CD4-positive, CD25-positive, alpha-beta regulatory T cell (primary cell): ENCODE measurements around the gene RAP2B. TPM values are rescaled to one million over a fixed set of nuclear protein-coding genes. Genes with fewer than 3 reads are reported as not detected.
"Not testable (repeated sequence)": the region's sequence is repeated elsewhere in the genome, so short reads cannot be mapped to it uniquely, and the experiment has no call there.

ENCODE experiments used
- ATAC-seq, 2 donors: fragments of 150-1000 bp; cut with Tn5 transposase; one replicate each; pipeline ENCODE4 v1.10.0; 2021; ENCODE audit warnings: low read depth in 2 of 2, moderate number of reproducible peaks in 2 of 2, moderate library complexity in 1 of 2
- DNase-seq, 3 donors: peaks; one replicate each; pipeline versions ENCODE4 v3.0.0 to v3.0.0-alpha.2; 2012 to 2022; ENCODE audit warnings: mixed read lengths in 1 of 3
- H3K27ac ChIP-seq: one replicate; pipeline ENCODE4 v1.7.0; 2013; ENCODE audit warnings: mild to moderate bottlenecking, low read length; ENCODE audit not compliant: insufficient read depth, poor library complexity, severe bottlenecking
- H3K27me3 ChIP-seq: one replicate; pipeline ENCODE4 v1.7.0; 2013; ENCODE audit warnings: low read length; ENCODE audit not compliant: control insufficient read depth, insufficient read depth
- H3K36me3 ChIP-seq: one replicate; pipeline ENCODE4 v1.7.0; 2013; ENCODE audit warnings: mild to moderate bottlenecking, low read length, moderate library complexity; ENCODE audit not compliant: control insufficient read depth, insufficient read depth
- H3K4me1 ChIP-seq: 2 replicates; pipeline ENCODE4 v1.7.0; 2013; ENCODE audit warnings: mild to moderate bottlenecking, low read length; ENCODE audit not compliant: insufficient read depth, control insufficient read depth, poor library complexity, severe bottlenecking
- H3K4me3 ChIP-seq: one replicate; pipeline ENCODE4 v1.7.0; 2013; ENCODE audit warnings: low read depth, mild to moderate bottlenecking, low read length, moderate library complexity
- H3K9me3 ChIP-seq, 2 experiments: 1 replicate in 1 of 2; 2 replicates in 1 of 2; pipeline ENCODE4 v1.7.0; 2013; ENCODE audit warnings: low read length in 2 of 2, mild to moderate bottlenecking in 1 of 2, moderate library complexity in 1 of 2; ENCODE audit not compliant: control insufficient read depth in 2 of 2
- H3K27ac Mint-ChIP-seq, 3 donors: one replicate each; pipeline ENCODE4 v1.8.0; 2020 to 2022; ENCODE audit warnings: mild to moderate bottlenecking in 3 of 3, mixed read lengths in 3 of 3, moderate library complexity in 2 of 3
- H3K27me3 Mint-ChIP-seq: one replicate; pipeline ENCODE4 v1.8.0; 2022; ENCODE audit warnings: mild to moderate bottlenecking, mixed read lengths
- H3K36me3 Mint-ChIP-seq: one replicate; pipeline ENCODE4 v1.8.0; 2020; ENCODE audit warnings: mixed read lengths
- H3K4me1 Mint-ChIP-seq, 4 donors: one replicate each; pipeline ENCODE4 v1.8.0; 2020 to 2022; ENCODE audit warnings: mixed read lengths in 4 of 4, mild to moderate bottlenecking in 1 of 4
- H3K4me3 Mint-ChIP-seq, 4 donors: one replicate each; pipeline ENCODE4 v1.8.0; 2020 to 2022; ENCODE audit warnings: mild to moderate bottlenecking in 4 of 4, mixed read lengths in 4 of 4, moderate library complexity in 3 of 4
- H3K9me3 Mint-ChIP-seq, 7 donors: one replicate each; pipeline ENCODE4 v1.8.0; 2020 to 2022; ENCODE audit warnings: mixed read lengths in 7 of 7, mild to moderate bottlenecking in 3 of 7, moderate library complexity in 2 of 7
- polyA plus RNA-seq, 4 donors: library from polyadenylated mRNA; unstranded; fragments of 300-500 nt; fragmentation: Illumina TruSeq; gene quantifications; one replicate each; pipeline ENCODE4 v1.2.3, GENCODE V29; 2021
- total RNA-seq: library from RNA; stranded (reverse); gene quantifications from one replicate; pipeline ENCODE4 v1.2.3, GENCODE V29; 2022

Gene RAP2B
- total and polyA plus RNA-seq, 5 donors from 2014 or later = 17.3 to 19.9 (median 18.8) TPM

GRCh38 chr3:153182501-153183293 is 20.7 kb downstream of the RAP2B start:
- peaks cover 5 to 20% (median 13%) of the 10 kb centered on the region in 4 donors for H3K4me1 Mint-ChIP-seq
- H3K9me3 Mint-ChIP-seq = no peaks in the 10 kb centered on the region
- H3K27me3 ChIP-seq = no peaks in the 10 kb centered on the region
- peaks cover 5% of the 10 kb centered on the region for H3K27me3 Mint-ChIP-seq
- H3K4me3 ChIP-seq = no peak overlapping the region
- DNase-seq (no peak), ATAC-seq (no peak)
- no peaks in the 10 kb centered on the region for H3K36me3 ChIP-seq
- H3K27ac ChIP-seq = no peak overlapping the region
- no peaks in the 10 kb centered on the region for H3K36me3 Mint-ChIP-seq
- peak overlapping the region in 1 of 3 donors; percentile 22 for H3K27ac Mint-ChIP-seq
- H3K4me1 ChIP-seq = no peaks in the 10 kb centered on the region
- no peaks in the 10 kb centered on the region for H3K9me3 ChIP-seq
- H3K4me3 Mint-ChIP-seq = no peak overlapping the region

- Histone ChIP-seq H3K4me1 (no peaks in the 10 kb centered on the region), H3K27me3 (no peaks in the 10 kb centered on the region), H3K4me3 (no peak overlapping the region), H3K9me3 (no peaks in the 10 kb centered on the region), H3K36me3 (no peaks in the 10 kb centered on the region), H3K27ac (no peak overlapping the region)
- Mint-ChIP-seq H3K4me1 (peaks cover 0 to 5% (median 2%) of the 10 kb centered on the region in 4 donors), H3K27me3 (no peaks in the 10 kb centered on the region), H3K4me3 (no peak overlapping the region), H3K27ac (no peak overlapping the region), H3K9me3 (no peaks in the 10 kb centered on the region), H3K36me3 (no peaks in the 10 kb centered on the region)
- ATAC-seq = no peak
- no peak for DNase-seq
These were observed 28.9 kb downstream of the RAP2B start for GRCh38 chr3:153190923-153191322.

- Mint-ChIP-seq H3K4me3 (no peak overlapping the region), H3K9me3 (no peaks in the 10 kb centered on the region), H3K4me1 (peaks cover 0 to 9% (median 2%) of the 10 kb centered on the region in 4 donors), H3K27ac (no peak overlapping the region), H3K27me3 (no peaks in the 10 kb centered on the region), H3K36me3 (no peaks in the 10 kb centered on the region)
- no peak overlapping the region for H3K4me3 ChIP-seq
- no peak overlapping the region for H3K27ac ChIP-seq
- H3K36me3 ChIP-seq = no peaks in the 10 kb centered on the region
- DNase-seq (no peak), ATAC-seq (no peak)
- no peaks in the 10 kb centered on the region for H3K27me3 ChIP-seq
- no peaks in the 10 kb centered on the region for H3K4me1 ChIP-seq
- no peaks in the 10 kb centered on the region for H3K9me3 ChIP-seq
These were observed 30.3 kb downstream of the RAP2B start for GRCh38 chr3:153192327-153192726.

GRCh38 chr3:153193786-153194476 is 31.9 kb downstream of the RAP2B start:
- peak overlapping the region in 1 of 3 donors; percentile 78 for H3K27ac Mint-ChIP-seq
- ATAC-seq, H3K27me3 ChIP-seq: not testable (repeated sequence)

GRCh38 chr3:153195349-153195879 is 33.4 kb downstream of the RAP2B start:
- no peaks in the 10 kb centered on the region for H3K9me3 ChIP-seq
- DNase-seq = no peak
- H3K27ac ChIP-seq = no peak overlapping the region
- Mint-ChIP-seq H3K4me1 (peaks cover 0 to 11% (median 3%) of the 10 kb centered on the region in 4 donors), H3K27ac (no peak overlapping the region), H3K36me3 (no peaks in the 10 kb centered on the region), H3K27me3 (no peaks in the 10 kb centered on the region), H3K4me3 (no peak overlapping the region), H3K9me3 (no peaks in the 10 kb centered on the region)
- no peaks in the 10 kb centered on the region for H3K4me1 ChIP-seq
- H3K36me3 ChIP-seq = no peaks in the 10 kb centered on the region
- no peak for ATAC-seq
- no peak overlapping the region for H3K4me3 ChIP-seq
- H3K27me3 ChIP-seq = no peaks in the 10 kb centered on the region

More at GRCh38 chr3:153193786-153194476, 31.9 kb downstream of the RAP2B start:
- not testable (repeated sequence) for H3K36me3 Mint-ChIP-seq, H3K4me3 Mint-ChIP-seq, H3K36me3 ChIP-seq, H3K4me3 ChIP-seq, DNase-seq, H3K9me3 Mint-ChIP-seq, H3K4me1 ChIP-seq, H3K4me1 Mint-ChIP-seq, H3K27ac ChIP-seq, H3K9me3 ChIP-seq, H3K27me3 Mint-ChIP-seq

- no peaks in the 10 kb centered on the region for H3K9me3 Mint-ChIP-seq
- Histone ChIP-seq H3K9me3 (no peaks in the 10 kb centered on the region), H3K27ac (no peak overlapping the region), H3K27me3 (no peaks in the 10 kb centered on the region), H3K36me3 (no peaks in the 10 kb centered on the region), H3K4me1 (peaks cover 12% of the 10 kb centered on the region), H3K4me3 (no peak overlapping the region)
- no peak for ATAC-seq
- H3K4me1 Mint-ChIP-seq = peaks cover 5 to 42% (median 25%) of the 10 kb centered on the region in 4 donors
- no peak for DNase-seq
- H3K27me3 Mint-ChIP-seq = peaks cover 4% of the 10 kb centered on the region
- H3K27ac Mint-ChIP-seq = no peak overlapping the region
- no peaks in the 10 kb centered on the region for H3K36me3 Mint-ChIP-seq
- H3K4me3 Mint-ChIP-seq = peak overlapping the region in 1 of 4 donors; percentile 53
These were observed 47.6 kb downstream of the RAP2B start for GRCh38 chr3:153209596-153209995.

- peak overlapping the region in 2 of 3 donors; percentile 3 to 83 for H3K27ac Mint-ChIP-seq
- Histone ChIP-seq H3K27me3 (no peaks in the 10 kb centered on the region), H3K4me1 (peaks cover 12% of the 10 kb centered on the region), H3K36me3 (no peaks in the 10 kb centered on the region), H3K4me3 (peak overlapping the region; percentile 28), H3K9me3 (no peaks in the 10 kb centered on the region), H3K27ac (no peak overlapping the region)
- peaks cover 4% of the 10 kb centered on the region for H3K27me3 Mint-ChIP-seq
- peak overlapping the region in 2 of 4 donors; percentile 53 to 70 for H3K4me3 Mint-ChIP-seq
- peak; percentile 55 to 77 for ATAC-seq
- peak in 2 of 3 donors; percentile 42 to 54 for DNase-seq
- no peaks in the 10 kb centered on the region for H3K36me3 Mint-ChIP-seq
- peaks cover 6 to 45% (median 28%) of the 10 kb centered on the region in 4 donors for H3K4me1 Mint-ChIP-seq
- H3K9me3 Mint-ChIP-seq = no peaks in the 10 kb centered on the region
These were observed 48.1 kb downstream of the RAP2B start for GRCh38 chr3:153210146-153210545.
